Endometrium (tissue), 2 donors: Measurements from ENCODE around the gene PTPRG.

Source experiments
- FAIRE-seq: peaks from 2 replicates; lab custom pipeline; 2012; peaks lifted over from hg19 to GRCh38; lab: Jason Lieb, UNC
- donor health status: control.
- donor health status: control.

The PTPRG gene

GRCh38 chr3:62281726-62282125 lies 720.4 kb downstream of the PTPRG start:
- no peak for FAIRE-seq

GRCh38 chr3:62284442-62284841 lies 723.1 kb downstream of the PTPRG start:
- no peak for FAIRE-seq

DNA sequence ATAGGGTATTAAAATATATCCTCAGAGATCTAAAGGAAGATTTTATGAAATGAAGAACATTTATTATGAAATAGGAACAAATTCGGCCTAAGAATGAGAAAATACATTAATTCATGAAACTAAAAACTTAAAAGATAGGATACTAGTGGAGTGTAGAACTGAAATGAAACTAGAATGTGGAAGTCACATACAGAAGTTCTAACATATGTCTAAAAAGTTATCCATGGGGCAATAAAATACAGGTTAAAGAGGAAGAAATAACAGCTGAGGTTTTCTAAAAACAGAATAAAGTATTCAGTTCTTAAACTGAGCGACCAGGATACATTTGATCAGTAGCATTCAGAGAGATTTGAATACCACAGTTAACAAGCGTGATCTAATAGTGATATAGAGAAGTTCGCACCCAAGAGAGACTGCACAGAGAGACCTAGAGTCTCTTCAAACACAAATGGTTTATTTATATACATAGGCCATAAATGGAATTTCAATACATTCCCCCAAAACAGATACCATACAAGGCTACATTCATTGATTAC lies 726.1 kb downstream of the PTPRG start:
- no peak for FAIRE-seq

DNA sequence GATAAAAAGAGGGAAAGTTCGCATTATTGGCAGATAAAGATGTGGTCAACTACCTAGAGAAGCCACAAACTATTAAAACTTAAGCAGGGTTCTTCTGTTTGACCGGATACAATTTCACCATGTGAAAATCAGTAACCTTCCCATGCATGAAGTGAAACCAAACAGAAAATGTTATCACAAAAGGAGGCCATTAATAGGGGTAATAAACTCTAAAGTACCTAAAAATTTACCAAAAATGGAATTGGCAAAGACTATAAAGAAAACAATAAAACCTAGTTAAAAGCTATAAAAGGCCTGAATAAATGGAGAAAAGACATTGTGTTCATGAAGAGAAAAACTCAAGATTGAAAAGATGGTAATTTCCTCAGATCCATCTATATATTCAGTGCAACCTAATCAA lies 728.6 kb downstream of the PTPRG start:
- no peak for FAIRE-seq

DNA sequence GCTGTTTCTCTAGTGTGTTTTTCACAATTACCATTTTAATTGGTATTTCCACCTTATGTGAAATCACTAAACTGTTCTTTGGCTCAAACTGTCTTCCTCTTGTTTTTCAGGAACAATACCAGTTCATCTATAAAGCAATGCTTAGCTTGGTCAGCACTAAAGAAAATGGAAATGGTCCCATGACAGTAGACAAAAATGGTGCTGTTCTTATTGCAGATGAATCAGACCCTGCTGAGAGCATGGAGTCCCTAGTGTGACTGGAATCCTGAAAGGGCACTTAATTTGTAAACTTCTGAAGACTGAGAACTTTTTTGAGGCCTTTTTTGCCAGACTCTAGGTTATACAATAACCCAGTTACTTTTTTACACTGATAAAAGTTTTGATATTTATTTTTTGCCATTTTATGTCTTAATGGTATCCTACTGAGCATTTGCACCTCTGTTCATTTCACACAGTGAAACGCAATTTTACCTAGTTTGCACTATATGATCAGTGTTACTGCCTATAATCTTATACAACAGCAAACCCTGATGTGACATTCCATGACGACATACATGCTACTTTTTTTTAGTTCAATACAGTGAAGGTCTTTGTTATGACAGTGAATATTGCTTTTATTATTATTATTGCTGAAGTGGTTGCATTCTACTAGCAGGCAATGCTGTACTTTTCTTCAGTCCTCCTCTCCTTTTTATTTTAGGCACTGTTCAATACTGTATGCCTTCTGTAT lies 731.8 kb downstream of the PTPRG start:
- no peak for FAIRE-seq

- no peak for FAIRE-seq
Measured at GRCh38 chr3:62295571-62295970, 734.2 kb downstream of the PTPRG start.

- FAIRE-seq, result no peak
Measured at GRCh38 chr3:62300617-62301016, 739.2 kb downstream of the PTPRG start.

GRCh38 chr3:62312201-62312600 lies 750.8 kb downstream of the PTPRG start:
- peak; percentile 12 for FAIRE-seq

- FAIRE-seq, result no peak
Measured at GRCh38 chr3:62316525-62316924, 755.2 kb downstream of the PTPRG start.

GRCh38 chr3:62318365-62318751 lies 757.0 kb downstream of the PTPRG start:
- FAIRE-seq, result no peak

DNA sequence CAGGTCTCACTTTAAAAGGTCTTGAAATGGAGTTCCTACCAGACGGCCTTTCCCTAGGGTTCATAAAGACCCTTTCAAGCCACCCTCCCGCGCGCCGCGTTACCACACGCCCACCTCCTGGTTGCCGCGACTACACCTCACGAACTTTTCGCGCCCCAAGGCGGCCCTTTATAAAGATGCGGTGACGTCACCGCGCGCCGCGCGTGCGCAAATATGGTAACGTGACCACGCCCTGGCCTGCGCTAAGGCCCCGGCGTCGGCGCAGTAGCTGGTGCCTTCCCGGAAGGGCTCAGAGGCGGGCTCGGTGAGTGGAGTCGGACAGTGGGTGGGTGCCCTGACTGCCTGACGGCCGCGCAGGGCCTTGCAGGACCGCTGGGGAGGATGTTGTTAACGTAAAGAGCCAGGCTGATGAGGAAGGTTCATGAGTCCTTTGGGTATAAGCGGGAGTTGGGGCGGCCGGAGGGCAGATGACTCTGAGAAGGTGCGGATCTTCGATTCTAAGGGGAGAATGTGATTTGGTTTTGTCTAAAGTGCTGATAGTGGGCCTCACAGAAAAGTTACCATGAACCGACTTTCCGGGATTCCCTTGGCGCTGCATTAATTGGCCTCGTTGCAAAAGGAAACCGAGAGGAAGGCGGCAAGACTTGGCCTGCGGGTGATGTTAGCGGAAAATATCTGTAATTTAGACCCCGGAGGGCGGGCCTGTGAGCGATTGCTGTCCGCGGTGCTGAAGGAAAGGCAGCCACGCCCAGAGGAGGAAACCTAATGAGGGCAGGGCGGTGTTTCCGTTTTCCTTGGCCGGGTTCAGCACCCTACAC lies 757.6 kb downstream of the PTPRG start:
- FAIRE-seq, result peak; percentile 41

- FAIRE-seq, result no peak
Measured at GRCh38 chr3:62319570-62320243, 758.3 kb downstream of the PTPRG start.

- no peak for FAIRE-seq
Measured at GRCh38 chr3:62323241-62323640, 761.9 kb downstream of the PTPRG start.

DNA sequence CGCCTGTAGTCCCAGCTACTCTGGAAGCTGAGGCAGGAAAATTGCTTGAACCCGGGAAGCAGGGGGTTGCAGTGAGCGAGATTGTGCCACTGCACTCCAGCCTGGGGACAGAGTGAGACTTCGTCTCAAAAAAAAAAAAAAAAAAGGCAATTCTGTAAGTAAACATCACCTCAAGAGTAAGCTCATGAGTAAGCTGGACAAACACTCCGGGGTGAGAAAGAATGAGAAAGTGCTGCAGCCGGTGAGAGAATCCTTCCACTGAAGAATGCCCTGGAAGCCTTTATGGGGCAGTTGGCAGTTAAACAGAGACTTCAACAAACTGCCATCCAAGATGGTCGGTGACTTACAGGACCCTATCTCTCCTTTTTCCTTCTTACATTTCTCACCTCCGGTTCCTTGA lies 764.5 kb downstream of the PTPRG start:
- FAIRE-seq, result no peak

- FAIRE-seq, result no peak
Measured at GRCh38 chr3:62329971-62330370, 768.6 kb downstream of the PTPRG start.

DNA sequence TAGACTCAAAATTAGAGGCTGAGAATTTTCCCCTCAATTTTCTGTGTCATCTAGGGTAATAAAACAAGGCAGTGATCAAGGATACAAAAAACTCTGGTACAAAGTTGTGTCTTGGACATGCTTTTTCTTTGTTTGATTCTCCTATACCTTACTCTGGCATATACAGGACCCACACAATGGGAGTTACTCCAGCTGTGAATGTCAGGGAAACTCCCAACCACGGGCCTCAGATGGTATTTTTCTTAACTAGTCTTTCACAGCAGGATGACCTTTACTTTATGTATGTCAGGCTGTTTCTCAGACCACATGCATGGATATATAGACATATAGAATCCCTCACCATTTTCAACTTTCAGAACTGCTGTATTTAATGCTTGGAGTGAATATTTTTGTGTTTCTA lies 770.6 kb downstream of the PTPRG start:
- FAIRE-seq, result no peak

GRCh38 chr3:62332835-62333244 lies 771.5 kb downstream of the PTPRG start:
- peak; percentile 92 for FAIRE-seq

DNA sequence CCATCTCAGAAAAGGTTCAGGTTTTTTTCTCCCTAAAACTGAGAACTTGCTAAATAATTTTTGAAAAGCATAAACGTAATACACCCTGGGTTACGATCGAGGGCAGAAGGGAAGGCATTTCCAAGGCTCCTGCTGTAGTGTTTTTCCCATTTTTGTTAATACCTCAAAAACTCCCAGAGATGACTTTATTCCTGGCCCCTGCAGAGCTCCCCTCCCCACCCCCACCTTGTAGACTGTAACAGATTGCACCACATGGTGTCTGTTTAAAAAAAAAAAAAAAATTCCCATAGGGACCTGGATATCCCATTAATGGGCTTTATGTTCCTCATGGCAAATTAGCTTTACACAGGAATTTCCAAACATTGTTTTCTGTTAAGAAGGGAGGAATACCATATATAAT lies 773.8 kb downstream of the PTPRG start:
- no peak for FAIRE-seq

- FAIRE-seq, result no peak
Measured at GRCh38 chr3:62343755-62344154, 782.4 kb downstream of the PTPRG start.
